HEK293 (cell line): ENCODE data around the gene TNS3.

Experiments used
- CTCF ChIA-PET: fragments of 350-600 bp; formaldehyde crosslinking; extraction: SDS; loops from one replicate; lab custom pipeline; 2021; ENCODE audit warnings: antibody characterized with exemption; lab: Yijun Ruan, JAX
- POLR2A ChIA-PET: fragments of 300-600 bp; formaldehyde crosslinking; extraction: SDS; loops from one replicate; lab custom pipeline; 2020; ENCODE audit warnings: antibody characterized with exemption, inconsistent platforms; lab: Yijun Ruan, JAX
- H3K27ac ChIP-seq: fragments of 200-500 bp; sonication (Bioruptor generic); 2 replicates; pipeline ENCODE4 v1.5.1; 2014; ENCODE audit warnings: low read depth, low read length, control low read depth, inconsistent platforms; ENCODE audit errors: extremely low read depth
- H3K36me3 ChIP-seq, 2 experiments: fragments of 200-500 bp in 1 of 2; sonication (Bioruptor generic) in 1 of 2; 1 replicate in 1 of 2; 2 replicates in 1 of 2; pipeline ENCODE4 v1.5.1; 2014 to 2017; ENCODE audit warnings: inconsistent platforms in 2 of 2, low read length in 2 of 2; ENCODE audit not compliant: control insufficient read depth in 2 of 2, insufficient read depth in 1 of 2
- H3K4me1 ChIP-seq: fragments of 200-500 bp; sonication (Bioruptor generic); 2 replicates; pipeline ENCODE4 v1.5.1; 2014; ENCODE audit warnings: mild to moderate bottlenecking, low read length, inconsistent platforms; ENCODE audit not compliant: control insufficient read depth, insufficient read depth
- H3K4me3 ChIP-seq: 2 replicates; pipeline ENCODE4 v1.5.1; 2011; ENCODE audit warnings: low read depth, mild to moderate bottlenecking, control low read depth, low read length, moderate library complexity
- H3K9me3 ChIP-seq: fragments of 200-500 bp; sonication (Bioruptor generic); 2 replicates; pipeline ENCODE4 v1.5.1; 2014; ENCODE audit warnings: low read depth, low read length, inconsistent platforms; ENCODE audit not compliant: control insufficient read depth, insufficient read depth
- PBX3 ChIP-seq: sonication (generic); formaldehyde crosslinking; IDR thresholded peaks from 2 replicates; pipeline ENCODE4 v1.8.1; 2022; ENCODE audit warnings: mild to moderate bottlenecking, moderate library complexity, missing genetic modification reagents
- PRDM2 ChIP-seq: fragments of 450-650 bp; formaldehyde crosslinking; IDR thresholded peaks from 2 replicates; pipeline ENCODE4 v1.5.1; 2016; ENCODE audit warnings: missing biosample characterization, missing genetic modification characterization, borderline replicate concordance
- REPIN1 ChIP-seq: fragments of 450-650 bp; formaldehyde crosslinking; IDR thresholded peaks from 2 replicates; pipeline ENCODE4 v1.5.1; 2017; ENCODE audit warnings: missing biosample characterization, missing genetic modification characterization, low read depth
- TSHZ1 ChIP-seq: fragments of 450-650 bp; formaldehyde crosslinking; IDR thresholded peaks from 2 replicates; pipeline ENCODE4 v1.5.1; 2016; ENCODE audit warnings: missing biosample characterization, missing genetic modification characterization, borderline replicate concordance
- YY1 ChIP-seq: fragments of 450-650 bp; formaldehyde crosslinking; IDR thresholded peaks from 2 replicates; pipeline ENCODE4 v1.5.1; 2018; ENCODE audit warnings: missing biosample characterization, missing genetic modification characterization
- ZBTB20 ChIP-seq: fragments of 450-650 bp; formaldehyde crosslinking; IDR thresholded peaks from 2 replicates; pipeline ENCODE4 v1.5.1; 2016; ENCODE audit warnings: missing biosample characterization, missing genetic modification characterization
- ZNF10 ChIP-seq: fragments of 450-650 bp; formaldehyde crosslinking; IDR thresholded peaks from 2 replicates; pipeline ENCODE4 v1.5.1; 2017; ENCODE audit warnings: missing biosample characterization, missing genetic modification characterization
- ZNF146 ChIP-seq: fragments of 450-650 bp; formaldehyde crosslinking; IDR thresholded peaks from 2 replicates; pipeline ENCODE4 v1.5.1; 2016; ENCODE audit warnings: missing biosample characterization, missing genetic modification characterization
- ZNF292 ChIP-seq: fragments of 450-650 bp; formaldehyde crosslinking; IDR thresholded peaks from 2 replicates; pipeline ENCODE4 v1.5.1; 2016; ENCODE audit warnings: low read depth, missing biosample characterization, missing genetic modification characterization, borderline replicate concordance
- ZNF488 ChIP-seq: fragments of 450-650 bp; formaldehyde crosslinking; IDR thresholded peaks from 2 replicates; pipeline ENCODE4 v1.5.1; 2016; ENCODE audit warnings: missing biosample characterization, missing genetic modification characterization
- ZNF510 ChIP-seq: fragments of 450-650 bp; formaldehyde crosslinking; IDR thresholded peaks from 2 replicates; pipeline ENCODE4 v1.5.1; 2018; ENCODE audit warnings: mild to moderate bottlenecking, missing genetic modification characterization, missing biosample characterization; ENCODE audit not compliant: insufficient replicate concordance
- ZNF558 ChIP-seq: fragments of 450-650 bp; formaldehyde crosslinking; IDR thresholded peaks from 2 replicates; pipeline ENCODE4 v1.5.1; 2016; ENCODE audit warnings: missing biosample characterization, missing genetic modification characterization
- ZNF580 ChIP-seq: fragments of 450-650 bp; formaldehyde crosslinking; IDR thresholded peaks from 2 replicates; pipeline ENCODE4 v1.5.1; 2016; ENCODE audit warnings: missing biosample characterization, missing genetic modification characterization
- ZNF585B ChIP-seq: fragments of 450-650 bp; formaldehyde crosslinking; IDR thresholded peaks from 2 replicates; pipeline ENCODE4 v1.5.1; 2016; ENCODE audit warnings: missing biosample characterization, missing genetic modification characterization
- ZNF660 ChIP-seq: fragments of 450-650 bp; IDR thresholded peaks from 2 replicates; pipeline ENCODE4 v1.5.1; 2018; ENCODE audit warnings: missing biosample characterization, mild to moderate bottlenecking, missing genetic modification characterization
- ZNF791 ChIP-seq: fragments of 450-650 bp; formaldehyde crosslinking; IDR thresholded peaks from 2 replicates; pipeline ENCODE4 v1.5.1; 2016; ENCODE audit warnings: missing biosample characterization, missing genetic modification characterization
- ZNF843 ChIP-seq: fragments of 450-650 bp; formaldehyde crosslinking; IDR thresholded peaks from 2 replicates; pipeline ENCODE4 v1.5.1; 2016; ENCODE audit warnings: missing biosample characterization, missing genetic modification characterization
- ZSCAN16 ChIP-seq: fragments of 450-650 bp; formaldehyde crosslinking; IDR thresholded peaks from 2 replicates; pipeline ENCODE4 v1.5.1; 2016; ENCODE audit warnings: missing biosample characterization, missing genetic modification characterization
- ZSCAN18 ChIP-seq: fragments of 450-650 bp; formaldehyde crosslinking; IDR thresholded peaks from 2 replicates; pipeline ENCODE4 v1.5.1; 2016; ENCODE audit warnings: missing biosample characterization, missing genetic modification characterization

Gene TNS3

GRCh38 chr7:47346377-47346914, 235.5 kb downstream of the TNS3 start:
- CTCF ChIA-PET = interaction anchor here (1.1 kb wide), 1 partner anchor 80 kb away, joined by 3 read pairs; no protein-coding TSS in a partner anchor
- Histone ChIP-seq H3K4me3 (no peak overlapping the region), H3K9me3 (no peaks in the 10 kb centered on the region), H3K27ac (no peak overlapping the region), H3K4me1 (no peaks in the 10 kb centered on the region), H3K36me3 (no peaks in the 10 kb centered on the region)
- POLR2A ChIA-PET = no interaction called here
- no peak for TF ChIP-seq REPIN1 (tag by site-specific recombination)
- TF ChIP-seq ZNF510 = no peak

- no peak overlapping the region for H3K4me3 ChIP-seq
- no peaks in the 10 kb centered on the region for H3K9me3 ChIP-seq
- POLR2A ChIA-PET = no interaction called here
- H3K27ac ChIP-seq = no peak overlapping the region
- no peaks in the 10 kb centered on the region for H3K4me1 ChIP-seq
- H3K36me3 ChIP-seq = no peaks in the 10 kb centered on the region
- CTCF ChIA-PET = interaction anchor here (1.1 kb wide), 1 partner anchor 79 kb away, joined by 3 read pairs; no protein-coding TSS in a partner anchor
- TF ChIP-seq PBX3 (CRISPR knock-in tag) = no peak
- no peak for TF ChIP-seq PRDM2 (tag by site-specific recombination)
- no peak for TF ChIP-seq ZNF843 (tag by site-specific recombination)
- TF ChIP-seq ZSCAN18 (tag by site-specific recombination) = no peak
- TF ChIP-seq ZNF10 = no peak
- TF ChIP-seq ZNF585B = no peak
- TF ChIP-seq ZNF558 (tag by site-specific recombination) = no peak
- no peak for TF ChIP-seq ZNF791 (tag by site-specific recombination)
- TF ChIP-seq ZBTB20 (tag by site-specific recombination) = no peak
- no peak for TF ChIP-seq ZNF488 (tag by site-specific recombination)
- TF ChIP-seq YY1 (tag by site-specific recombination) = no peak
- no peak for TF ChIP-seq TSHZ1 (tag by site-specific recombination)
- no peak for TF ChIP-seq ZNF146
- no peak for TF ChIP-seq ZNF580 (tag by site-specific recombination)
- TF ChIP-seq ZNF292 (tag by site-specific recombination) = no peak
- TF ChIP-seq ZNF660 (tag by site-specific recombination) = no peak
- no peak for TF ChIP-seq ZSCAN16
These were observed 236.0 kb downstream of the TNS3 start for GRCh38 chr7:47345857-47346298.
